H1 (cell line): ENCODE results near the gene C6orf62.

ENCODE experiments used
- ATF3 ChIP-seq: IDR thresholded peaks from 2 replicates; pipeline ENCODE4 v1.6.1; 2011; ENCODE audit warnings: low read depth, mild to moderate bottlenecking, low read length; ENCODE audit not compliant: insufficient read depth
- CTCF ChIP-seq, 3 experiments: IDR thresholded peaks; 1 replicate in 2 of 3; 2 replicates in 1 of 3; pipeline versions ENCODE4 v1.5.1 to v1.6.1; 2011; ENCODE audit warnings: low read length in 3 of 3, mild to moderate bottlenecking in 3 of 3, inconsistent platforms in 2 of 3, low read depth in 1 of 3, moderate library complexity in 1 of 3; ENCODE audit not compliant: insufficient read depth in 1 of 3; ENCODE audit errors: control extremely low read depth in 1 of 3
- FOSL1 ChIP-seq: IDR thresholded peaks from 2 replicates; pipeline ENCODE4 v1.6.1; 2011; ENCODE audit warnings: mild to moderate bottlenecking, low read depth, low read length, moderate library complexity; ENCODE audit not compliant: insufficient read depth
- POLR2AphosphoS5 ChIP-seq: IDR thresholded peaks from 2 replicates; pipeline ENCODE4 v1.6.1; 2011; ENCODE audit warnings: low read depth, low read length
- RAD21 ChIP-seq, 2 experiments: IDR thresholded peaks in 1 of 2; conservative IDR thresholded peaks in 1 of 2; 2 replicates each; pipeline ENCODE4 v1.6.1; 2011; ENCODE audit warnings: low read depth in 2 of 2, low read length in 2 of 2, improper control_type of control experiment in 1 of 2, inconsistent platforms in 1 of 2, mild to moderate bottlenecking in 1 of 2, moderate library complexity in 1 of 2
- SAP30 ChIP-seq: fragments of 300-600 bp; sonication (generic); IDR thresholded peaks from 2 replicates; pipeline ENCODE4 v1.7.1; 2012; ENCODE audit warnings: low read length, moderate library complexity, mild to moderate bottlenecking, inconsistent platforms; ENCODE audit not compliant: insufficient read depth, insufficient replicate concordance
- SUZ12 ChIP-seq: fragments of 200-600 bp; sonication (generic); IDR thresholded peaks from 2 replicates; pipeline ENCODE4 v1.6.1; 2012; ENCODE audit warnings: mild to moderate bottlenecking, inconsistent platforms, low read length, moderate library complexity, mixed read lengths
- TAF1 ChIP-seq: IDR thresholded peaks from 2 replicates; pipeline ENCODE4 v1.6.1; 2011; ENCODE audit warnings: mild to moderate bottlenecking, low read depth, low read length

- TF ChIP-seq POLR2AphosphoS5 (no peak), TAF1 (no peak), SAP30 (no peak), SUZ12 (no peak), RAD21 (IDR thresholded peaks at IDR 0.05 in 1 of 2, conservative IDR thresholded peaks at IDR 0.05 in 1 of 2; ENCODE audit: low read depth in 2 of 2, low read length in 2 of 2) (no peak), CTCF (IDR thresholded peaks at IDR 0.05; ENCODE audit: control extremely low read depth in 1 of 3, insufficient read depth in 1 of 3, low read depth in 1 of 3, low read length in 3 of 3) (no peak), ATF3 (no peak), FOSL1 (no peak)
These were observed 23.3 kb upstream of the C6orf62 start for GRCh38 chr6:24742216-24742738.
